Type B pancreatic cell (in vitro differentiated cells): ENCODE data around the gene PAX7. TPM values are rescaled to one million over a fixed set of nuclear protein-coding genes. Genes with fewer than 3 reads are reported as not detected.

Experiments used
- DNase-seq: peaks from one replicate; pipeline ENCODE4 v3.0.0; 2021; ENCODE audit warnings: mixed read lengths; ENCODE audit not compliant: unreplicated experiment; ENCODE audit errors: extremely low spot score
- H3K27ac Mint-ChIP-seq: 2 replicates; pipeline ENCODE4 v1.8.0; 2021; ENCODE audit warnings: mild to moderate bottlenecking, mixed read lengths
- H3K27me3 Mint-ChIP-seq: 2 replicates; pipeline ENCODE4 v1.8.0; 2021; ENCODE audit warnings: mixed read lengths
- H3K36me3 Mint-ChIP-seq: 2 replicates; pipeline ENCODE4 v1.8.0; 2021; ENCODE audit warnings: mixed read lengths
- H3K4me1 Mint-ChIP-seq: one replicate; pipeline ENCODE4 v1.8.0; 2021; ENCODE audit warnings: mixed read lengths; ENCODE audit not compliant: unreplicated experiment
- H3K4me3 Mint-ChIP-seq: 2 replicates; pipeline ENCODE4 v1.8.0; 2021; ENCODE audit warnings: mild to moderate bottlenecking, mixed read lengths
- H3K9me3 Mint-ChIP-seq: 2 replicates; pipeline ENCODE4 v1.8.0; 2021; ENCODE audit warnings: mixed read lengths
- CTCF ChIP-seq: fragments of 200-600 bp; sonication (generic); conservative IDR thresholded peaks from 2 replicates; pipeline ENCODE4 v1.5.0; 2021; ENCODE audit warnings: antibody characterized with exemption, mild to moderate bottlenecking
- total RNA-seq: library from RNA; stranded (reverse); gene quantifications from 2 replicates; pipeline ENCODE4 v1.2.1, GENCODE V29; 2021; ENCODE audit warnings: low replicate concordance

PAX7 gene
- total RNA-seq, 1 donor from 2014 or later, result 2.9 TPM

DNA sequence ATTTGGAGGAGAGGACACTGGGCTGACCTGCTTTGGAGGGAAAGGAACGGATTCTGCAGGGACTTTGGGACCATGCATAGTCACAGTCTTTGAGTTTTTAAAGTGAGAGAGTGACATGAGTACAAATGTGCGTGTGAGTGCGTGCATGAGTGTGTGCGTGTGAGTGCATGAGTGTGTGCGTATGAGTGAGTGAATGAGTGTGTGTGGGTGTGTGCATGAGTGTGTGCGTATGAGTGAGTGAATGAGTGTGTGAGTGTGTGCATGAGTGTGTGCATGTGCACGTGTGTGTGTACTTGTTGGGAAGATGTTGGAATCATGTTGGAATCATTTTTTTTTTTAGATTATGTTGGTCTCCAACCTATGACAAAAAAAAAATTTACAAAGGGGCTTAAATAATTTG is 70.5 kb downstream of the PAX7 start:
- Mint-ChIP-seq H3K4me1 (no peaks in the 10 kb centered on the region), H3K9me3 (no peaks in the 10 kb centered on the region), H3K4me3 (no peak overlapping the region), H3K27ac (no peak overlapping the region), H3K36me3 (no peaks in the 10 kb centered on the region), H3K27me3 (peaks cover 60% of the 10 kb centered on the region)
- no peak for TF ChIP-seq CTCF
- no peak for DNase-seq

DNA sequence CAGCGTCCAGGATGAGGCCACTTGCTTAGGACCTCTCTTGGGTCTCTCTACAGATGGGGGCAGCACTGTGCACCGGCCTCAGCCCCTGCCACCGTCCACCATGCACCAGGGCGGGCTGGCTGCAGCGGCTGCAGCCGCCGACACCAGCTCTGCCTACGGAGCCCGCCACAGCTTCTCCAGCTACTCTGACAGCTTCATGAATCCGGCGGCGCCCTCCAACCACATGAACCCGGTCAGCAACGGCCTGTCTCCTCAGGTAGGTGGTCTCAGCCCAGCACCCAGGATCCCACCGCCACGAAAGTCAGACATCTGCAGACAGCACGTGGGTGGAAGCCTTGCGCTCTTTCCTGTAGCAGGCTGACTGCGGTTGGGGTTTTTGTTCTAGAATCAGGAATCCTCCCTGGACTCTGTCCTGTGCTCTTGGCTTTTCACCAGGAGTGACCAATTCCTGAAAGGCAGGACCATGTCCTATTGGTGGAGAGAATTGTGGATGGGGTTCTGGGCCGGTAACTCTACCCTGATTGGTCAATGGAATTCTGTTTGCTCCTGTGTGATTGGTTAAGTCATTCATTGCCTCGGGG is 72.5 kb downstream of the PAX7 start:
- Mint-ChIP-seq H3K36me3 (no peaks in the 10 kb centered on the region), H3K27me3 (peaks cover 47% of the 10 kb centered on the region), H3K4me1 (no peaks in the 10 kb centered on the region), H3K9me3 (no peaks in the 10 kb centered on the region), H3K4me3 (no peak overlapping the region), H3K27ac (no peak overlapping the region)
- no peak for DNase-seq
- TF ChIP-seq CTCF, result no peak

DNA sequence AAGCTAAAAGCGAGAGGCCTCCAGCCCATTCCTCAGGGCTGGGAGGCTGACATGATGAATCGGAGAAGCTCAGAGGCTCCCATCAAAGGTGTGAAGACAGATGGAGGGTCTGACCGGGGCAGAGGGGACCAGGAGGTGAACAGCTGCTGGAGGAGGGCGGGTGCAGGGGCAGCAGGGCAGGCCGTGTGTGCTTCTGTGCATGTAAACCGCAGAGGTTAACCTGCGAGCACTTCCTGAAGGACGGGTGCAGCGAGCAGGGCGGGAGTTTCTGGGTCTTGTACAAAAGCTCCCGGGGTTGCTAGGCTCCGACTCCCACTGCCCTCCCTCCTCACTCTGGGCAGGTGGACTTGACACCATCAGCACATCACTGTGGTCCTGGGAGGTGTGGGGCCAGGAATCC is 75.2 kb downstream of the PAX7 start:
- no peak for TF ChIP-seq CTCF
- Mint-ChIP-seq H3K4me3 (no peak overlapping the region), H3K27me3 (peaks cover 45% of the 10 kb centered on the region), H3K4me1 (no peaks in the 10 kb centered on the region), H3K9me3 (no peaks in the 10 kb centered on the region), H3K36me3 (no peaks in the 10 kb centered on the region), H3K27ac (no peak overlapping the region)
- DNase-seq, result no peak

GRCh38 chr1:18707696-18708257 is 77.1 kb downstream of the PAX7 start:
- Mint-ChIP-seq H3K27me3 (peaks cover 45% of the 10 kb centered on the region), H3K4me1 (no peaks in the 10 kb centered on the region), H3K36me3 (no peaks in the 10 kb centered on the region), H3K9me3 (no peaks in the 10 kb centered on the region), H3K27ac (no peak overlapping the region), H3K4me3 (no peak overlapping the region)
- no peak for DNase-seq
- TF ChIP-seq CTCF, result no peak

DNA sequence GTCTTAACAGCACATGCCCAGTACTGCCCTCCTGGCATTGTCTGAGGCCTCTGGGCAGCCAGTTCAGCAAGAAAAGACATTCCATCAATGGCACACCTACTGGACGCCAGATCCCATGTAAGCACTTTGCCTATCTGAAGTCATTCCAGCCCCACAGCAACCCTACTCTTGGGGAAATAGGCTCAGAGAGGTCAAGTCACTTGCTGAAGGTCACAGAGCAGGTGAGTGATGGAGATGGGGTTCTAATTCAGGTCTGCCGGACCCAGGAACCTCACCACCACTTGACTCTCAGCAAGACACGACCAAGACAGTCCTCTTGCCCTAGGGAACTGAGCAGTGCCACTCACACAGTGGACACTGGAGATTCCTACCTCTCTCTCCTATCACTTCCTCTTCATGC is 79.4 kb downstream of the PAX7 start:
- no peaks in the 10 kb centered on the region for H3K9me3 Mint-ChIP-seq
- peaks cover 49% of the 10 kb centered on the region for H3K27me3 Mint-ChIP-seq
- no peak overlapping the region for H3K27ac Mint-ChIP-seq
- H3K4me1 Mint-ChIP-seq, result no peaks in the 10 kb centered on the region
- H3K36me3 Mint-ChIP-seq, result no peaks in the 10 kb centered on the region
- no peak for DNase-seq
- no peak overlapping the region for H3K4me3 Mint-ChIP-seq
- TF ChIP-seq CTCF, result no peak
